Type B pancreatic cell (in vitro differentiated cells): ENCODE measurements around the gene C6orf89. TPM values are rescaled to one million over a fixed set of nuclear protein-coding genes. Genes with fewer than 3 reads are reported as not detected.
A peak's percentile ranks its signal among the peaks of the same experiment; 100 is the strongest.

ENCODE experiments used
- DNase-seq: peaks from one replicate; pipeline ENCODE4 v3.0.0; 2021; ENCODE audit warnings: mixed read lengths; ENCODE audit not compliant: unreplicated experiment; ENCODE audit errors: extremely low spot score
- H3K27ac Mint-ChIP-seq: 2 replicates; pipeline ENCODE4 v1.8.0; 2021; ENCODE audit warnings: mild to moderate bottlenecking, mixed read lengths
- H3K27me3 Mint-ChIP-seq: 2 replicates; pipeline ENCODE4 v1.8.0; 2021; ENCODE audit warnings: mixed read lengths
- H3K36me3 Mint-ChIP-seq: 2 replicates; pipeline ENCODE4 v1.8.0; 2021; ENCODE audit warnings: mixed read lengths
- H3K4me1 Mint-ChIP-seq: one replicate; pipeline ENCODE4 v1.8.0; 2021; ENCODE audit warnings: mixed read lengths; ENCODE audit not compliant: unreplicated experiment
- H3K4me3 Mint-ChIP-seq: 2 replicates; pipeline ENCODE4 v1.8.0; 2021; ENCODE audit warnings: mild to moderate bottlenecking, mixed read lengths
- H3K9me3 Mint-ChIP-seq: 2 replicates; pipeline ENCODE4 v1.8.0; 2021; ENCODE audit warnings: mixed read lengths
- total RNA-seq: library from RNA; stranded (reverse); gene quantifications from 2 replicates; pipeline ENCODE4 v1.2.1, GENCODE V29; 2021; ENCODE audit warnings: low replicate concordance
- TF ChIP-seq, protein P1 (sequence below): fragments of 200-600 bp; sonication (generic); conservative IDR thresholded peaks from 2 replicates; pipeline ENCODE4 v1.5.0; 2021; ENCODE audit warnings: antibody characterized with exemption, mild to moderate bottlenecking

C6orf89 gene
- total RNA-seq, 1 donor from 2014 or later: 37.9 TPM

DNA sequence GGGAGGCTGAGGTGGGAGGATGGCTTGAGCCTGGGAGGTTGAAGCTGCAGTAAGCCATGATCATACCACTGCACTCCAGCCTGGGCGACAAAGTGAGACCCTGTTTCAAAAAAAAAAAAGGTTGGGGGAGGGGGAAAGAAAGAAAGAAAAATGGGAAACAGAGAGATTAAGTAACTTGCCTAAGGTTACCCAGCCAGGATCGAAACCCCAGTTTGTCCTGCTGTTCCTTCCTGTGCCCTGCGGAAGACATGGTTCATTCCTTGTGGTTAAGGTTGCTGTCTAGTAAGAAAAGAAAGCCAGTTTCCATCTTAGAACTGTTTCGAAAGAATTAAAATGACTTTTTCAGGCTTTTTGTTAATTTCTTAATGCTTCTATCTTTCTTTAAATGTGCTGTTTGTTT lies 29.8 kb downstream of the C6orf89 start:
- peak overlapping the region; percentile 58 for H3K4me3 Mint-ChIP-seq
- DNase-seq: no peak
- no peaks in the 10 kb centered on the region for H3K27me3 Mint-ChIP-seq
- no peaks in the 10 kb centered on the region for H3K9me3 Mint-ChIP-seq
- peaks cover 23% of the 10 kb centered on the region for H3K4me1 Mint-ChIP-seq
- H3K27ac Mint-ChIP-seq: peak overlapping the region; percentile 83
- TF ChIP-seq, protein P1, sequence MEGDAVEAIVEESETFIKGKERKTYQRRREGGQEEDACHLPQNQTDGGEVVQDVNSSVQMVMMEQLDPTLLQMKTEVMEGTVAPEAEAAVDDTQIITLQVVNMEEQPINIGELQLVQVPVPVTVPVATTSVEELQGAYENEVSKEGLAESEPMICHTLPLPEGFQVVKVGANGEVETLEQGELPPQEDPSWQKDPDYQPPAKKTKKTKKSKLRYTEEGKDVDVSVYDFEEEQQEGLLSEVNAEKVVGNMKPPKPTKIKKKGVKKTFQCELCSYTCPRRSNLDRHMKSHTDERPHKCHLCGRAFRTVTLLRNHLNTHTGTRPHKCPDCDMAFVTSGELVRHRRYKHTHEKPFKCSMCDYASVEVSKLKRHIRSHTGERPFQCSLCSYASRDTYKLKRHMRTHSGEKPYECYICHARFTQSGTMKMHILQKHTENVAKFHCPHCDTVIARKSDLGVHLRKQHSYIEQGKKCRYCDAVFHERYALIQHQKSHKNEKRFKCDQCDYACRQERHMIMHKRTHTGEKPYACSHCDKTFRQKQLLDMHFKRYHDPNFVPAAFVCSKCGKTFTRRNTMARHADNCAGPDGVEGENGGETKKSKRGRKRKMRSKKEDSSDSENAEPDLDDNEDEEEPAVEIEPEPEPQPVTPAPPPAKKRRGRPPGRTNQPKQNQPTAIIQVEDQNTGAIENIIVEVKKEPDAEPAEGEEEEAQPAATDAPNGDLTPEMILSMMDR: no peak
- peaks cover 27% of the 10 kb centered on the region for H3K36me3 Mint-ChIP-seq

DNA sequence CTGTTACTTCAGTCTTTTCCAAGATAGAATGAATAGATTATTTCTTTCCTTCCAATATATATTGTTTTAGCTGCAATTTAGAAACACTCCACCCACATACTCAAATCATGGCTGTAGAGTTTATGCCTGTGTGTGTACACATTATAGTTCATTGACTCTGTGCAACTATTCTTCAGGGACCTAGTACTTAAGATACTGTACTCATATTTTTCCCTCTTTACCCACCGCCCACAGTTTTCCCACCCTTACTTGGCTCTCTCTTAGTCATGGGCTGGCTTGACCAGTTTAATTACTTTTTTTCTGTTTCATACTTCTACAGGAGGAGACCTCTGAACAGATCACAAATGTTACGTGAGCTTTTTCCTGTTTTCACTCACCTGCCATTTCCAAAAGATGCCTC lies 30.4 kb downstream of the C6orf89 start:
- no peaks in the 10 kb centered on the region for H3K9me3 Mint-ChIP-seq
- peak overlapping the region; percentile 83 for H3K27ac Mint-ChIP-seq

DNA sequence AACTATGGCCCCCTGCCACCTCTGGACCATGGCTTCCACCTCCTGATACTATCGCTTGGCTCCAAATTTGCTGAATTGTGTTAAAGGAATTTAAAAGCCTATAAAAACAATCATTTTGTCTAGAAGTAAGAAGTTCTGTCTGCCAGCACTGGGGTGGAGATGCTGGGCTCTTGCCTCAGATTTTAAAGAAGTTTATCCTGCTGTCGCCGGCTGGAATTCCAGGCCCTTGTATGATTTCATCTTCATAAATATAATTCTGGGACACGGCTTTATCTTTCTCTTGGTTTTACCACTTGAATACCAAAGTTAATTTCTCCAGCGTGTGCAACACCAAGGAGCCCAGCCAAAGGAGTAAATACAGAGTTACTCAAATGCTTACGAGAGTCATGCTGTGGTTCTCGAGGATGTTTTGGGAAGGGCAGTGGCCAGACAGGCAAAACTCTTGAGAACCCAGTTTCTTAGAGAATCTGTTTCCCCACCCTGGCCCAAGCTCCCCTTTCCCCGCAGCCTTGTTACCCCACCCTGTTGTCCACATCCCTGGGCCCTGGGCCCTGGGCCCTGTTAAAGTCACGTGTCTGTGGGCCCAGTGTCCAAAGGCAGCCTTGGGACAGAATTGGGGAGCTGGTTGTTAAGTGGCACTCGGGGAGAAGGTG lies 31.9 kb downstream of the C6orf89 start:
- peaks cover 17% of the 10 kb centered on the region for H3K4me1 Mint-ChIP-seq
- DNase-seq: no peak
- H3K36me3 Mint-ChIP-seq: peaks cover 25% of the 10 kb centered on the region
- H3K27me3 Mint-ChIP-seq: no peaks in the 10 kb centered on the region
- no peak overlapping the region for H3K27ac Mint-ChIP-seq
- H3K9me3 Mint-ChIP-seq: no peaks in the 10 kb centered on the region
- TF ChIP-seq, protein P1: no peak
- H3K4me3 Mint-ChIP-seq: no peak overlapping the region

More for the DNA sequence above, 30.4 kb downstream of the C6orf89 start:
- H3K36me3 Mint-ChIP-seq: peaks cover 31% of the 10 kb centered on the region
- peak overlapping the region; percentile 58 for H3K4me3 Mint-ChIP-seq
- no peak for DNase-seq
- peaks cover 23% of the 10 kb centered on the region for H3K4me1 Mint-ChIP-seq
- TF ChIP-seq, protein P1: no peak
- H3K27me3 Mint-ChIP-seq: no peaks in the 10 kb centered on the region

DNA sequence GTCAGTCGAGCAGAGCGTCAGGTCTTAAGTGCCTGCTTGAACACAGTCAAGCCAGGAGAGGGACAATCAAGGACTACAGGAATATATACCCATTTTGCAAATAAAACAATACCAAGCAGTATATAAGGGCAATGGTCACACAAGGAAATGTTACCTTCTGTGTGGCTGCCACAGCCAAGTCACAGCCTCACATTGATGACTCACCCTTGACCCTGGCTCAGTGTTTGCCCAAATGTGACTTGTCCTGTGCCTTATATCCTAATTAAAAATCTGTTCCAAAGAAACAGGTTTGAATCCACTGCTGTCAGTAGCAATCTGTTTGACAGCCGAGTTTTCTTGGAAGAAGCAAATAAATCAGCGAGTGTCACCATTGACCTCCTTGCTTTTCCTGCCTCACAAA lies 34.3 kb downstream of the C6orf89 start:
- peaks cover 11% of the 10 kb centered on the region for H3K4me1 Mint-ChIP-seq
- no peak overlapping the region for H3K4me3 Mint-ChIP-seq
- H3K27me3 Mint-ChIP-seq: no peaks in the 10 kb centered on the region
- no peak overlapping the region for H3K27ac Mint-ChIP-seq
- no peak for DNase-seq
- H3K36me3 Mint-ChIP-seq: peaks cover 26% of the 10 kb centered on the region
- TF ChIP-seq, protein P1: no peak
- no peaks in the 10 kb centered on the region for H3K9me3 Mint-ChIP-seq

DNA sequence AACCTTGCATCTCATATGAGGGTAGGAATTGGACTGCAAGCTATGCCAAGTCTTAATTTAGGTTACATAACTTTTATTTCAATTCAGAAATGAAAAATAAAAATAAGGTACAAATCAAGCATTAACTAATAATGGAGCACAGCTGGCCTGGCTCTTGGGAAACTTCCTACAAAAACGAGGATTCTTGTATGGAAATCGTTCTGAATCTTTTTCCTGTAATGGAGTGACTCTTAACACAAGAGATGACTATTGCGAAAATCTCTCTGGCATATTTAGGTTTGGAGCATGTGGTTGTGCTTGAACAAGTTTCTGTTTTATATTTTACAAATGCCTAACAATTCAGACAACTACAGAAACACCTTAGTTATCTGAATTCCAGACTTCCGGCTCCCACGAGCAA lies 34.8 kb downstream of the C6orf89 start:
- no peak for DNase-seq
- Mint-ChIP-seq H3K4me1 (peaks cover 8% of the 10 kb centered on the region), H3K36me3 (peaks cover 23% of the 10 kb centered on the region), H3K4me3 (no peak overlapping the region), H3K27ac (no peak overlapping the region), H3K27me3 (no peaks in the 10 kb centered on the region), H3K9me3 (no peaks in the 10 kb centered on the region)
- TF ChIP-seq, protein P1: no peak
